ENCODE data around the gene EXTL1.
A peak's percentile ranks its signal among the peaks of the same experiment; 100 is the strongest.

The EXTL1 gene

GRCh38 chr1:26025060-26025459 is 3.5 kb downstream of the EXTL1 start:
- DNase-seq, result no peak

GRCh38 chr1:26025517-26025916 is 3.9 kb downstream of the EXTL1 start:
- DNase-seq, result no peak

- no peak for DNase-seq
These were observed 6.3 kb downstream of the EXTL1 start for GRCh38 chr1:26027716-26028489.

- no peak for DNase-seq
These were observed 7.0 kb downstream of the EXTL1 start for GRCh38 chr1:26028490-26028980.

GRCh38 chr1:26029054-26029863 is 7.7 kb downstream of the EXTL1 start:
- no peak for DNase-seq

- DNase-seq, result no peak
These were observed 8.4 kb downstream of the EXTL1 start for GRCh38 chr1:26029864-26030481.

- DNase-seq, result no peak
These were observed 9.6 kb downstream of the EXTL1 start for GRCh38 chr1:26031196-26031595.

GRCh38 chr1:26031611-26032220 is 10.1 kb downstream of the EXTL1 start:
- no peak for DNase-seq

- DNase-seq, result no peak
These were observed 11.2 kb downstream of the EXTL1 start for GRCh38 chr1:26032656-26033357.

- DNase-seq, result no peak
These were observed 13.1 kb downstream of the EXTL1 start for GRCh38 chr1:26034504-26035202.

- DNase-seq, result peak; percentile 94
These were observed 13.8 kb downstream of the EXTL1 start for GRCh38 chr1:26035203-26035958.

GRCh38 chr1:26035959-26036755 is 14.6 kb downstream of the EXTL1 start:
- DNase-seq, result peak; percentile 85

- DNase-seq, result no peak
These were observed 15.2 kb downstream of the EXTL1 start for GRCh38 chr1:26036756-26037281.

GRCh38 chr1:26037904-26038303 is 16.3 kb downstream of the EXTL1 start:
- DNase-seq, result no peak

- DNase-seq, result no peak
These were observed 16.9 kb downstream of the EXTL1 start for GRCh38 chr1:26038477-26038876.

- no peak for DNase-seq
These were observed 17.3 kb downstream of the EXTL1 start for GRCh38 chr1:26038904-26039303.

- no peak for DNase-seq
These were observed 19.8 kb downstream of the EXTL1 start for GRCh38 chr1:26041401-26041800.

- DNase-seq, result no peak
These were observed 20.4 kb downstream of the EXTL1 start for GRCh38 chr1:26041978-26042377.

GRCh38 chr1:26043765-26044164 is 22.2 kb downstream of the EXTL1 start:
- no peak for DNase-seq

- no peak for DNase-seq
These were observed 22.8 kb downstream of the EXTL1 start for GRCh38 chr1:26044414-26044813.

Measured in stimulated activated CD4-positive, alpha-beta T cell treated with anti-CD3 and anti-CD28 coated beads, Interleukin-2, amount 100 ng/mL, for 24 hours (primary cell).